ENCODE measurements around the gene MS4A7.
"Not testable (repeated sequence)": the region's sequence is repeated elsewhere in the genome, so short reads cannot be mapped to it uniquely, and the experiment has no call there.

Gene MS4A7

DNA sequence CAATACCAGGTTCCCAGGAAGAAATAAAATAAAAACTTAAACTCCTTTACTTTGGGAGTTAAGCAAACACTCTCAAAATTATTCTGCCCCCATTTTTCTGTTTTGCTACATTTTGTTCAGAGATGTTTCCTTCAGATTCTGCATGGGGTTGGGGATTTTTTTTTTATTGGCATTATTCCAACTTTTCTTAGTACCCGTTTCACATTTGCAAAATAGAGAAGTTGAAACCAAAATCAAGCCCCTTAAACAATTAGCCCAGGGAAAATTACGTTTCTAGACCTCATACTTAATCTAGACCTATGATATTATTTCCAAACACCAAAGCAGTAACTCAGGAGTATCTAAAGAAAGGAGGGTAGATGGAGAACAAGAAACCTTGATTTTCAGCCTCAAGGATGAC lies 20.6 kb upstream of the MS4A7 start:
- Histone ChIP-seq H3K27me3 (ENCODE audit: insufficient read depth, low read depth) (no peaks in the 10 kb centered on the region), H3K4me2 (no peak overlapping the region), H2AFZ (ENCODE audit: low read depth) (no peak overlapping the region), H3K36me3 (ENCODE audit: insufficient read depth) (no peaks in the 10 kb centered on the region), H3K79me2 (ENCODE audit: insufficient read depth, low read depth) (no peaks in the 10 kb centered on the region), H3K9ac (no peak overlapping the region), H4K20me1 (ENCODE audit: insufficient read depth) (no peaks in the 10 kb centered on the region), H3K4me3 (IDR thresholded peaks at IDR 0.05; ENCODE audit: insufficient read depth, low read depth, low read length) (no peak overlapping the region), H3K4me1 (ENCODE audit: low read depth, poor library complexity, severe bottlenecking) (no peaks in the 10 kb centered on the region), H3K27ac (no peak overlapping the region)
- TF ChIP-seq, protein P1, sequence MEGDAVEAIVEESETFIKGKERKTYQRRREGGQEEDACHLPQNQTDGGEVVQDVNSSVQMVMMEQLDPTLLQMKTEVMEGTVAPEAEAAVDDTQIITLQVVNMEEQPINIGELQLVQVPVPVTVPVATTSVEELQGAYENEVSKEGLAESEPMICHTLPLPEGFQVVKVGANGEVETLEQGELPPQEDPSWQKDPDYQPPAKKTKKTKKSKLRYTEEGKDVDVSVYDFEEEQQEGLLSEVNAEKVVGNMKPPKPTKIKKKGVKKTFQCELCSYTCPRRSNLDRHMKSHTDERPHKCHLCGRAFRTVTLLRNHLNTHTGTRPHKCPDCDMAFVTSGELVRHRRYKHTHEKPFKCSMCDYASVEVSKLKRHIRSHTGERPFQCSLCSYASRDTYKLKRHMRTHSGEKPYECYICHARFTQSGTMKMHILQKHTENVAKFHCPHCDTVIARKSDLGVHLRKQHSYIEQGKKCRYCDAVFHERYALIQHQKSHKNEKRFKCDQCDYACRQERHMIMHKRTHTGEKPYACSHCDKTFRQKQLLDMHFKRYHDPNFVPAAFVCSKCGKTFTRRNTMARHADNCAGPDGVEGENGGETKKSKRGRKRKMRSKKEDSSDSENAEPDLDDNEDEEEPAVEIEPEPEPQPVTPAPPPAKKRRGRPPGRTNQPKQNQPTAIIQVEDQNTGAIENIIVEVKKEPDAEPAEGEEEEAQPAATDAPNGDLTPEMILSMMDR (conservative IDR thresholded peaks at IDR 0.05; ENCODE audit: low read depth, low read length): no peak

DNA sequence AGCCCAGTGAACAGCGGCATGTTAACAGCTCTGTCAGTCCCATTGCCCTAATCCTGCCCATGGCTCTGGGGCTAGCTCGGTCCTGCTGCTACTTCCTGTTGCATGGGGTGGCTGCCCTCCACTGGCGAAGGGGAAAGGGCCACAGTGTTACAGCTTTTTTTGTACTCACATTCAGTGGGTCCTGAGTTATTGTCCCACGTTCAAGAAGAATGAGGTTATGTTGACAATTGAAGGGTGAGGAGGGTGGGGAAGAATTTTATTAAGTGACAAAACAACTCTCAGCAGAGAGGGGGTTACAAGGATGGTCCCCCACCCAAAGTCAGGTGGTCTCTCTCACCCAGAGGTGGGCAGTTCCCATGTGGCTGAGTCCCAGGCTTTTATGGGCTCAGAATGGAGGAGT lies 17.7 kb upstream of the MS4A7 start:
- no peak overlapping the region for H3K27ac ChIP-seq
- TF ChIP-seq, protein P1 (conservative IDR thresholded peaks at IDR 0.05; ENCODE audit: low read depth, low read length): no peak
- H4K20me1 ChIP-seq (ENCODE audit: insufficient read depth): no peaks in the 10 kb centered on the region
- H2AFZ ChIP-seq (ENCODE audit: low read depth): no peak overlapping the region
- no peaks in the 10 kb centered on the region for H3K4me1 ChIP-seq (ENCODE audit: low read depth, poor library complexity, severe bottlenecking)
- no peaks in the 10 kb centered on the region for H3K27me3 ChIP-seq (ENCODE audit: insufficient read depth, low read depth)
- H3K4me3 ChIP-seq (IDR thresholded peaks at IDR 0.05; ENCODE audit: insufficient read depth, low read depth, low read length): no peak overlapping the region
- no peaks in the 10 kb centered on the region for H3K36me3 ChIP-seq (ENCODE audit: insufficient read depth)
- no peak overlapping the region for H3K4me2 ChIP-seq
- H3K9ac ChIP-seq: no peak overlapping the region
- no peaks in the 10 kb centered on the region for H3K79me2 ChIP-seq (ENCODE audit: insufficient read depth, low read depth)

DNA sequence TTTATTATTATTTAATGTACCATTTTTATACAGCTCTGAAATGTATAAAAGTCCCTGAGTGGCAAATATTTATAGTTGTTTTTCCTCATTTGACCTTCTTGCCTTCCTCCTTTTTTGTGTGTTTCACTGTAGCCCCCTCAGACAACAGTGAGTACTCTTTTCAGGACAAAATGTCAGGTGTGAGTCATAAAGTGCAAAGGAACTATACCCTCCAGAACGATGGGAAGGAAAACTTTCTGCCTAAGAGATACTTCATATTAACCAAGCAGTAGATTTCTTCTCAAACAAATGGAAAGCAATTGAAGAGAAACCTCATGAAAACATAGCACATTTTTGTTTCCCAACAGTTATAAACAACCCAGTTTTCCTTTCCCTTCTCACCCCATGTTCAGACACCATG lies 16.1 kb upstream of the MS4A7 start:
- Histone ChIP-seq H2AFZ (ENCODE audit: low read depth) (no peak overlapping the region), H4K20me1 (ENCODE audit: insufficient read depth) (no peaks in the 10 kb centered on the region), H3K27ac (no peak overlapping the region), H3K9ac (no peak overlapping the region), H3K4me1 (ENCODE audit: low read depth, poor library complexity, severe bottlenecking) (peaks cover 15% of the 10 kb centered on the region), H3K4me3 (IDR thresholded peaks at IDR 0.05; ENCODE audit: insufficient read depth, low read depth, low read length) (no peak overlapping the region), H3K36me3 (ENCODE audit: insufficient read depth) (no peaks in the 10 kb centered on the region), H3K4me2 (no peak overlapping the region), H3K79me2 (ENCODE audit: insufficient read depth, low read depth) (no peaks in the 10 kb centered on the region), H3K27me3 (ENCODE audit: insufficient read depth, low read depth) (no peaks in the 10 kb centered on the region)
- TF ChIP-seq, protein P1 (conservative IDR thresholded peaks at IDR 0.05; ENCODE audit: low read depth, low read length): no peak

DNA sequence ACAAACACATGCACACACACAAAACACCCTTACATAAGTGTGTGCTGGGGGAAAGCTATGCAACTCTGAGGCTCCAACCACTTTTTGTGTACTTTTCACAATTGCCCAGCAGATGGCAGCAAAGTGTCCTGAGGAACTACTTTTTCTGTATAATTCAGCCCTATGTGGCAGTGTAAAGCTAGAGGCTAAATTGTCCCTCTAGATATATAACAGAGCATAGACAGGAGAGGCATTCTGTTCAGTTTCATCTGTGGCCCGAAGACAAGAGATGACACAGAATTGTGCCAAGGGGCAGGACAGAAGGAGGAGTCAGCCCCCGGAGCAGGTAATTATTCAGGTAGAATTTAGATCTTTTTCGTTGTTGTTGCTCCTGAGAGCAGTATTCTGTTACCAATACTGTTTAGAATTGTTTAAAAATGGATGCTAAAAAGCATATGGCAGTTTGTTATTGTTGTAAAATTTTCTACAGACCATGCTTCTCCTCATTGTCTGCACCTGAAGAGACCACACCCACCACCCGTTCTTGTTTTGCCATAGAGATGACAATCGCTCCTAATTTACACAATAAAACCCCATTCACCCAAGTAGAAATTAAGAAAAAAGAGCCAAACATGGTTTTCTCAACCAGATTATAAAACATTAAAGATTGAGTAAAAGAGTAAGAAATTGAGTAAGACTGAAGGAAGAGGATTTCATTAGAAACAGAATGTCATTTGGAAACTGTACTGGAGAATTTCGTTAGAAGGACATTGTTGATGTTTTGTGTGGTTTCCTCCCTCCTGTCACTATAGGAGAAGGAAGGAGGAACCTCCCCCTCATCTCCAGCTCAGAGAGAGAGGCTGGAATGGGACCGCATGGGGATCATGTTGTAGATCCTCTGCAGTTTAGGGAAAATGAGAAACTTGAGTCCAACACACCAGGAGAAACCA lies 14.5 kb upstream of the MS4A7 start:
- H3K4me2 ChIP-seq: no peak overlapping the region
- H3K9ac ChIP-seq: no peak overlapping the region
- H2AFZ ChIP-seq (ENCODE audit: low read depth): no peak overlapping the region

DNA sequence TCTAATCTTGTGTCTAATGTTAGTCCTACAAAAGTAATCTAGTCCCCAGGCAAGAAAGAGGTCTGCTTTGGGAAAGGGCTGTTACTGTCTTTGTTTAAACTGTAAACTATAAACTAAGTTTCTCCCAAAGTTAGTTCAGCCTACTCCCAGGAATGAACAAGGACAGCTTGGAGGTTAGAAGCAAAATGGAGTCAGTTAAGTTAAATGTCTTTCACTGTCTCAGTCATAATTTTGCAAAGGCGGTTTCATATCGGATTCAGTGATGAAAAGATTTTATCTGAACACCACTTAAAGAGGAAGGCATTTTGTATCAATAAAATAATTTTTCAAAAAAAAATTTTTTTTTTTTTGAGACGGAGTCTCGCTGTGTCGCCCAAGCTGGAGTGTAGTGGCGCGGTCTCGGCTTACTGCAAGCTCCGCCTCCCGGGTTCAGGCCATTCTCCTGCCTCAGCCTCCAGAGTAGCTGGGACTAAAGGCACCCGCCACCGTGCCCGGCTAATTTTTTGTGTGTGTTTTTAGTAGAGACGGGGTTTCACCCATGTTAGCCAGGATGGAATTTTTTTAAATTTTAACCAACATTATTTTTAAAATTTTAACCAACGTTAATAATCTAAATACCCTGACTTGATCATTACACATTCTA lies 11.9 kb upstream of the MS4A7 start:
- Histone ChIP-seq H3K4me1 (ENCODE audit: low read depth, poor library complexity, severe bottlenecking) (peaks cover 19% of the 10 kb centered on the region), H3K4me2 (peak overlapping the region; percentile 11; the same call in 1 of the 2 replicates)
- not testable (repeated sequence) for H3K27me3 ChIP-seq (ENCODE audit: insufficient read depth, low read depth); H2AFZ ChIP-seq (ENCODE audit: low read depth); H3K36me3 ChIP-seq (ENCODE audit: insufficient read depth); H3K4me3 ChIP-seq (IDR thresholded peaks at IDR 0.05; ENCODE audit: insufficient read depth, low read depth, low read length); H3K9ac ChIP-seq; H3K27ac ChIP-seq; H4K20me1 ChIP-seq (ENCODE audit: insufficient read depth); H3K79me2 ChIP-seq (ENCODE audit: insufficient read depth, low read depth)

More for the DNA sequence above, 14.5 kb upstream of the MS4A7 start:
- Histone ChIP-seq H3K79me2 (ENCODE audit: insufficient read depth, low read depth) (no peaks in the 10 kb centered on the region), H3K27me3 (ENCODE audit: insufficient read depth, low read depth) (no peaks in the 10 kb centered on the region), H3K4me1 (ENCODE audit: low read depth, poor library complexity, severe bottlenecking) (peaks cover 19% of the 10 kb centered on the region), H3K4me3 (IDR thresholded peaks at IDR 0.05; ENCODE audit: insufficient read depth, low read depth, low read length) (no peak overlapping the region), H4K20me1 (ENCODE audit: insufficient read depth) (no peaks in the 10 kb centered on the region), H3K36me3 (ENCODE audit: insufficient read depth) (no peaks in the 10 kb centered on the region), H3K27ac (no peak overlapping the region)
- TF ChIP-seq, protein P1 (conservative IDR thresholded peaks at IDR 0.05; ENCODE audit: low read depth, low read length): peak; percentile 80
